Measurements from ENCODE around the gene PDZK1.
"Not testable (repeated sequence)": the region's sequence is repeated elsewhere in the genome, so short reads cannot be mapped to it uniquely, and the experiment has no call there.

Gene PDZK1

DNA sequence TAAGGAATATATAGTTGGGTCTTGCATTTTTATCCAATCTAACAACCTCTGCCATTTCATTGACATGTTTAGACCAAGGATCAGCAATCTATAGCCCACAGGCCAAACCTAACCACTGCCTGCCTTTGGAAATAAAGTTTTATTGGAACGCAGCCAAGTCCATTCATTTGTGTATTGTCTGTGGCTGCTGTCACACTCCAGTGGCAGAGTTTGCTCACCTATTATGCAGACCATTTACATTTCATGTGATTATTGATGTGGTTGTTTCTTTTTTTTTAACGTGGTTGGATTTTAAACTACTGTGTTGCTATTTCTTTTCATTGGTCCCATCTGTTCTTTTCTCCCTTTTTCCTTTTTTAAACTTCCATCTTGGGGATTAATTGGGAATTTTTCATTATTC lies 44.7 kb downstream of the PDZK1 start:
- H3K36me3 ChIP-seq (ENCODE audit: control insufficient read depth in 2 of 2, insufficient read depth in 2 of 2, low read length in 2 of 2); H3K4me1 ChIP-seq (ENCODE audit: control insufficient read depth in 2 of 2, insufficient read depth in 2 of 2, low read length in 2 of 2); H3K9me3 ChIP-seq (ENCODE audit: control insufficient read depth in 2 of 2, low read length in 2 of 2); H3K4me3 ChIP-seq (ENCODE audit: low read length in 2 of 2); H3K9ac ChIP-seq (ENCODE audit: low read depth in 1 of 2, low read length in 2 of 2); H3K27me3 ChIP-seq (ENCODE audit: control insufficient read depth in 2 of 2, insufficient read depth in 2 of 2, low read length in 2 of 2); H3K27ac ChIP-seq (ENCODE audit: low read depth in 2 of 2, low read length in 2 of 2): not testable (repeated sequence)

DNA sequence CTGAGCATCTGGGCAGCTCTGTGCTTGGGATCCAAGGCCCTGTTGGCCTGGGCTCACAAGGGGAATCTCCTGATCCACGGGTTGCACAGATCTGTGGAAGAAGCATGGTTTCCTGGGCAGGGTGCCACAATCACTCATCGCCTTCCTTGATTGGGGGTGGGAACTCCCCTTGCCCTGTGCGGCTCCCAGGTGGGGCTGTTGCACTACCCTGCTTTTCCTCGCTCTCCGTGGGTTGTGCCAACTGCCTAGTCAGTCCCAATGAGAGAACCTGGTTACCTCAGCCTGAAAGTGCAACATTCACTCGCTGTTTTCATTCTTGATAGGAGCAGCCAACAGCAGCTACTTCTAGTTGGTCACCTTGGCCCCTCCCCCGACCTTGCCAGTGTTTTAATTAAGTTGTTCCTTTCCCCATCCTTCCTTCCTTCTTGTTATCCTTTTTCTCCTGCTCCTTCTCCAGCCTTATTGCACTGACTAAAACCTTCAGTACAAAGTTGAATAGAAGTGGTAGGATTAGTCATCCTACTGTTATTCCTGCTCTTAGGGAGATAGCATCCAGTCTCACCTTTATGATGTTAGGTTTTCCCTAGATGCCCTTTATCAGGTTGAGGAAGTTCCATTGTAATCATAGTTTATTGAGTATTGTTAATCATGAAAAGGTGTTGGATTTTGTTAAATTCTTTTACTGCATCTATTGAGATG lies 50.8 kb downstream of the PDZK1 start:
- H3K4me1 ChIP-seq (ENCODE audit: control insufficient read depth in 2 of 2, insufficient read depth in 2 of 2, low read length in 2 of 2); H3K27me3 ChIP-seq (ENCODE audit: control insufficient read depth in 2 of 2, insufficient read depth in 2 of 2, low read length in 2 of 2); H3K4me3 ChIP-seq (ENCODE audit: low read length in 2 of 2); H3K9ac ChIP-seq (ENCODE audit: low read depth in 1 of 2, low read length in 2 of 2); H3K27ac ChIP-seq (ENCODE audit: low read depth in 2 of 2, low read length in 2 of 2); H3K9me3 ChIP-seq (ENCODE audit: control insufficient read depth in 2 of 2, low read length in 2 of 2); H3K36me3 ChIP-seq (ENCODE audit: control insufficient read depth in 2 of 2, insufficient read depth in 2 of 2, low read length in 2 of 2): not testable (repeated sequence)

DNA sequence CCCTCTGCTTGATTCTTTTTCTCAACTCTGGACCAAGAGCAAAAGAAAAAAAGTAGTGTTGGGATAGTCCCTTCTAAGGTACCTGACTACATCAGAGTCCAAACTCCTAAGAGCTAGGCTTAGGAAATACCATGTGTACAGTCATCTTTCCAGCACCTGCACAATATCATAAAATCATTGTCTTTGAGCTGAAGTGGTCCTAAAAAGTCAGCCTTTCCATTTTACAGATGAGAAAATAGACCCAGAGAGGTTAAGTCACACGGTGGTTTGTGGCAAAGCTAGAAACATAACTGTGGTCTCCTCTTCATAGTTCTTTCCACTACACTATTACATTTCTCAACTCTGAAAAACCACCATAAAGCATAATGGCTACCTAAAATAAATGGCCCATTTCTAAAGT lies 63.2 kb downstream of the PDZK1 start:
- H3K4me3 ChIP-seq (ENCODE audit: low read length in 2 of 2); H3K9ac ChIP-seq (ENCODE audit: low read depth in 1 of 2, low read length in 2 of 2); H3K36me3 ChIP-seq (ENCODE audit: control insufficient read depth in 2 of 2, insufficient read depth in 2 of 2, low read length in 2 of 2); H3K27ac ChIP-seq (ENCODE audit: low read depth in 2 of 2, low read length in 2 of 2); H3K9me3 ChIP-seq (ENCODE audit: control insufficient read depth in 2 of 2, low read length in 2 of 2); H3K27me3 ChIP-seq (ENCODE audit: control insufficient read depth in 2 of 2, insufficient read depth in 2 of 2, low read length in 2 of 2); H3K4me1 ChIP-seq (ENCODE audit: control insufficient read depth in 2 of 2, insufficient read depth in 2 of 2, low read length in 2 of 2): not testable (repeated sequence)

GRCh38 chr1:145641886-145642285 lies 65.3 kb downstream of the PDZK1 start:
- H3K9ac ChIP-seq (ENCODE audit: low read depth in 1 of 2, low read length in 2 of 2); H3K27ac ChIP-seq (ENCODE audit: low read depth in 2 of 2, low read length in 2 of 2); H3K4me3 ChIP-seq (ENCODE audit: low read length in 2 of 2); H3K36me3 ChIP-seq (ENCODE audit: control insufficient read depth in 2 of 2, insufficient read depth in 2 of 2, low read length in 2 of 2); H3K4me1 ChIP-seq (ENCODE audit: control insufficient read depth in 2 of 2, insufficient read depth in 2 of 2, low read length in 2 of 2); H3K9me3 ChIP-seq (ENCODE audit: control insufficient read depth in 2 of 2, low read length in 2 of 2); H3K27me3 ChIP-seq (ENCODE audit: control insufficient read depth in 2 of 2, insufficient read depth in 2 of 2, low read length in 2 of 2): not testable (repeated sequence)

- not testable (repeated sequence) for H3K36me3 ChIP-seq (ENCODE audit: control insufficient read depth in 2 of 2, insufficient read depth in 2 of 2, low read length in 2 of 2); H3K9me3 ChIP-seq (ENCODE audit: control insufficient read depth in 2 of 2, low read length in 2 of 2); H3K4me1 ChIP-seq (ENCODE audit: control insufficient read depth in 2 of 2, insufficient read depth in 2 of 2, low read length in 2 of 2); H3K9ac ChIP-seq (ENCODE audit: low read depth in 1 of 2, low read length in 2 of 2); H3K27ac ChIP-seq (ENCODE audit: low read depth in 2 of 2, low read length in 2 of 2); H3K4me3 ChIP-seq (ENCODE audit: low read length in 2 of 2); H3K27me3 ChIP-seq (ENCODE audit: control insufficient read depth in 2 of 2, insufficient read depth in 2 of 2, low read length in 2 of 2)
These were observed 70.9 kb downstream of the PDZK1 start for GRCh38 chr1:145636237-145636636.

GRCh38 chr1:145622177-145622576 lies 85.0 kb downstream of the PDZK1 start:
- not testable (repeated sequence) for H3K27me3 ChIP-seq (ENCODE audit: control insufficient read depth in 2 of 2, insufficient read depth in 2 of 2, low read length in 2 of 2); H3K4me3 ChIP-seq (ENCODE audit: low read length in 2 of 2); H3K4me1 ChIP-seq (ENCODE audit: control insufficient read depth in 2 of 2, insufficient read depth in 2 of 2, low read length in 2 of 2); H3K36me3 ChIP-seq (ENCODE audit: control insufficient read depth in 2 of 2, insufficient read depth in 2 of 2, low read length in 2 of 2); H3K27ac ChIP-seq (ENCODE audit: low read depth in 2 of 2, low read length in 2 of 2); H3K9ac ChIP-seq (ENCODE audit: low read depth in 1 of 2, low read length in 2 of 2); H3K9me3 ChIP-seq (ENCODE audit: control insufficient read depth in 2 of 2, low read length in 2 of 2)

All from mucosa of rectum (tissue), 2 donors.